Calu3 (cell line): Measurements from ENCODE around the gene RBFOX1. TPM values are rescaled to one million over a fixed set of nuclear protein-coding genes. Genes with fewer than 3 reads are reported as not detected.

ENCODE experiments used
- BruUV-seq: library from RNA; stranded (reverse); fragments of 400-500 nt; replicated peaks from 2 replicates; lab custom pipeline; 2021; lab: Mats Ljungman, UMichigan
- CTCF ChIA-PET: fragments of 300-600 bp; sonication (Branson Sonifier 250); formaldehyde crosslinking; loops from one replicate; lab custom pipeline; 2022; ENCODE audit warnings: antibody characterized with exemption; lab: Charles Lee
- DNase-seq: peaks from one replicate; pipeline ENCODE4 v3.0.0; 2022
- H3K27ac Mint-ChIP-seq: one replicate; pipeline ENCODE4 v1.8.0; 2022; ENCODE audit warnings: mixed read lengths; ENCODE audit not compliant: unreplicated experiment
- H3K27me3 Mint-ChIP-seq: one replicate; pipeline ENCODE4 v1.8.0; 2022; ENCODE audit warnings: mixed read lengths; ENCODE audit not compliant: unreplicated experiment
- H3K36me3 Mint-ChIP-seq: one replicate; pipeline ENCODE4 v1.8.0; 2022; ENCODE audit warnings: mild to moderate bottlenecking, moderate library complexity, mixed read lengths; ENCODE audit not compliant: insufficient read depth, unreplicated experiment
- H3K4me1 Mint-ChIP-seq: one replicate; pipeline ENCODE4 v1.8.0; 2022; ENCODE audit warnings: mild to moderate bottlenecking, low read depth, mixed read lengths; ENCODE audit not compliant: unreplicated experiment
- H3K4me3 Mint-ChIP-seq: one replicate; pipeline ENCODE4 v1.8.0; 2022; ENCODE audit warnings: mild to moderate bottlenecking, low read depth, moderate library complexity, mixed read lengths; ENCODE audit not compliant: unreplicated experiment
- H3K9me3 Mint-ChIP-seq: one replicate; pipeline ENCODE4 v1.8.0; 2022; ENCODE audit warnings: low read depth, mixed read lengths; ENCODE audit not compliant: unreplicated experiment
- intact Hi-C: fragments of 100-400 bp; cut with micrococcal nuclease; formaldehyde crosslinking; loops from one replicate; pipeline ENCODE4 v1.10.0; 2022; ENCODE audit not compliant: unreplicated experiment
- total RNA-seq: library from RNA; stranded (reverse); gene quantifications from 2 replicates; pipeline ENCODE4 v1.2.3, GENCODE V29; 2022
- TF ChIP-seq, protein P1 (sequence below): fragments of 200-600 bp; IDR thresholded peaks from one replicate; pipeline ENCODE4 v1.8.0; 2022; ENCODE audit warnings: antibody characterized with exemption; ENCODE audit not compliant: unreplicated experiment

RBFOX1 gene
- total RNA-seq, 1 experiment from 2014 or later, result not detected

- no peak overlapping the region for H3K27ac Mint-ChIP-seq
- H3K4me1 Mint-ChIP-seq, result no peaks in the 10 kb centered on the region
- H3K9me3 Mint-ChIP-seq, result peaks cover 7% of the 10 kb centered on the region
- intact Hi-C loops, result no loop called here
- H3K4me3 Mint-ChIP-seq, result no peak overlapping the region
- TF ChIP-seq, protein P1, sequence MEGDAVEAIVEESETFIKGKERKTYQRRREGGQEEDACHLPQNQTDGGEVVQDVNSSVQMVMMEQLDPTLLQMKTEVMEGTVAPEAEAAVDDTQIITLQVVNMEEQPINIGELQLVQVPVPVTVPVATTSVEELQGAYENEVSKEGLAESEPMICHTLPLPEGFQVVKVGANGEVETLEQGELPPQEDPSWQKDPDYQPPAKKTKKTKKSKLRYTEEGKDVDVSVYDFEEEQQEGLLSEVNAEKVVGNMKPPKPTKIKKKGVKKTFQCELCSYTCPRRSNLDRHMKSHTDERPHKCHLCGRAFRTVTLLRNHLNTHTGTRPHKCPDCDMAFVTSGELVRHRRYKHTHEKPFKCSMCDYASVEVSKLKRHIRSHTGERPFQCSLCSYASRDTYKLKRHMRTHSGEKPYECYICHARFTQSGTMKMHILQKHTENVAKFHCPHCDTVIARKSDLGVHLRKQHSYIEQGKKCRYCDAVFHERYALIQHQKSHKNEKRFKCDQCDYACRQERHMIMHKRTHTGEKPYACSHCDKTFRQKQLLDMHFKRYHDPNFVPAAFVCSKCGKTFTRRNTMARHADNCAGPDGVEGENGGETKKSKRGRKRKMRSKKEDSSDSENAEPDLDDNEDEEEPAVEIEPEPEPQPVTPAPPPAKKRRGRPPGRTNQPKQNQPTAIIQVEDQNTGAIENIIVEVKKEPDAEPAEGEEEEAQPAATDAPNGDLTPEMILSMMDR, result no peak
- H3K36me3 Mint-ChIP-seq, result no peaks in the 10 kb centered on the region
- CTCF ChIA-PET, result no interaction called here
- no TSS peak for BruUV-seq
- DNase-seq, result no peak
- no peaks in the 10 kb centered on the region for H3K27me3 Mint-ChIP-seq
These were observed 16.8 kb upstream of the RBFOX1 start for GRCh38 chr16:7315813-7316212.

- BruUV-seq, result no TSS peak
- H3K27me3 Mint-ChIP-seq, result no peaks in the 10 kb centered on the region
- CTCF ChIA-PET, result no interaction called here
- DNase-seq, result no peak
- H3K36me3 Mint-ChIP-seq, result no peaks in the 10 kb centered on the region
- no peaks in the 10 kb centered on the region for H3K4me1 Mint-ChIP-seq
- H3K9me3 Mint-ChIP-seq, result peaks cover 7% of the 10 kb centered on the region
- no peak overlapping the region for H3K27ac Mint-ChIP-seq
- TF ChIP-seq, protein P1, result no peak
- H3K4me3 Mint-ChIP-seq, result no peak overlapping the region
- intact Hi-C loops, result no loop called here
These were observed 16.3 kb upstream of the RBFOX1 start for GRCh38 chr16:7316281-7316888.

- intact Hi-C loops, result no loop called here
- no peaks in the 10 kb centered on the region for H3K4me1 Mint-ChIP-seq
- CTCF ChIA-PET, result no interaction called here
These were observed 14.7 kb upstream of the RBFOX1 start for GRCh38 chr16:7317982-7318381.

GRCh38 chr16:7318686-7319085 is 14.0 kb upstream of the RBFOX1 start:
- CTCF ChIA-PET, result no interaction called here
- TF ChIP-seq, protein P1, result no peak
- H3K27me3 Mint-ChIP-seq, result no peaks in the 10 kb centered on the region
- no TSS peak for BruUV-seq
- no peak for DNase-seq
- H3K4me1 Mint-ChIP-seq, result no peaks in the 10 kb centered on the region
- no peak overlapping the region for H3K27ac Mint-ChIP-seq
- H3K36me3 Mint-ChIP-seq, result no peaks in the 10 kb centered on the region
- intact Hi-C loops, result no loop called here
- H3K4me3 Mint-ChIP-seq, result no peak overlapping the region
- H3K9me3 Mint-ChIP-seq, result peaks cover 3% of the 10 kb centered on the region

More at GRCh38 chr16:7317982-7318381, 14.7 kb upstream of the RBFOX1 start:
- TF ChIP-seq, protein P1, result no peak
- DNase-seq, result no peak
- H3K4me3 Mint-ChIP-seq, result no peak overlapping the region
- H3K27ac Mint-ChIP-seq, result no peak overlapping the region
- H3K36me3 Mint-ChIP-seq, result no peaks in the 10 kb centered on the region
- BruUV-seq, result no TSS peak
- H3K9me3 Mint-ChIP-seq, result peaks cover 4% of the 10 kb centered on the region
- H3K27me3 Mint-ChIP-seq, result no peaks in the 10 kb centered on the region
